ENCODE measurements around the gene CTSO.

Gene CTSO

GRCh38 chr4:155953151-155954117, at the start of gene CTSO:
TSS of gene CTSO (minus strand) at chr4:155953866. CDS start at chr4:155953847, 19 bp downstream.
- DNase-seq = peak; percentile 61 to 65

- DNase-seq = no peak
Measured at GRCh38 chr4:156000491-156000890, 46.8 kb upstream of the CTSO start.

- DNase-seq = no peak
Measured at GRCh38 chr4:155999725-156000124, 46.1 kb upstream of the CTSO start.

GRCh38 chr4:155995069-155995468, 41.4 kb upstream of the CTSO start:
- DNase-seq = no peak

GRCh38 chr4:155984106-155984797, 30.6 kb upstream of the CTSO start:
- no peak for DNase-seq

GRCh38 chr4:155982736-155983385, 29.2 kb upstream of the CTSO start:
- DNase-seq = no peak

GRCh38 chr4:155978810-155979209, 25.1 kb upstream of the CTSO start:
- DNase-seq = no peak

- DNase-seq = no peak
Measured at GRCh38 chr4:155975511-155975910, 21.8 kb upstream of the CTSO start.

GRCh38 chr4:155974996-155975395, 21.3 kb upstream of the CTSO start:
- DNase-seq = no peak

- no peak for DNase-seq
Measured at GRCh38 chr4:155974476-155974749, 20.7 kb upstream of the CTSO start.

GRCh38 chr4:155973639-155974475, 20.2 kb upstream of the CTSO start:
- DNase-seq = no peak

GRCh38 chr4:155972098-155972497, 18.4 kb upstream of the CTSO start:
- no peak for DNase-seq

- no peak for DNase-seq
Measured at GRCh38 chr4:155966731-155967395, 13.2 kb upstream of the CTSO start.

GRCh38 chr4:155966171-155966570, 12.5 kb upstream of the CTSO start:
- no peak for DNase-seq

- DNase-seq = no peak
Measured at GRCh38 chr4:155964016-155964891, 10.6 kb upstream of the CTSO start.

- no peak for DNase-seq
Measured at GRCh38 chr4:155962767-155963166, 9.1 kb upstream of the CTSO start.

GRCh38 chr4:155961575-155961974, 7.9 kb upstream of the CTSO start:
- DNase-seq = no peak

GRCh38 chr4:155960522-155960921, 6.9 kb upstream of the CTSO start:
- no peak for DNase-seq

- DNase-seq = no peak
Measured at GRCh38 chr4:155959417-155959816, 5.8 kb upstream of the CTSO start.

- DNase-seq = no peak
Measured at GRCh38 chr4:155956461-155956860, 2.8 kb upstream of the CTSO start.

GRCh38 chr4:155954939-155955338, 1.3 kb upstream of the CTSO start:
- DNase-seq = no peak
